ENCODE measurements around the gene COL4A3. TPM values are rescaled to one million over a fixed set of nuclear protein-coding genes. Genes with fewer than 3 reads are reported as not detected.

The COL4A3 gene
- total and polyA plus RNA-seq, 9 of the 15 experiments (the other 6 are each of a cell fraction or from before 2014, with no cell fraction given) = not detected

DNA sequence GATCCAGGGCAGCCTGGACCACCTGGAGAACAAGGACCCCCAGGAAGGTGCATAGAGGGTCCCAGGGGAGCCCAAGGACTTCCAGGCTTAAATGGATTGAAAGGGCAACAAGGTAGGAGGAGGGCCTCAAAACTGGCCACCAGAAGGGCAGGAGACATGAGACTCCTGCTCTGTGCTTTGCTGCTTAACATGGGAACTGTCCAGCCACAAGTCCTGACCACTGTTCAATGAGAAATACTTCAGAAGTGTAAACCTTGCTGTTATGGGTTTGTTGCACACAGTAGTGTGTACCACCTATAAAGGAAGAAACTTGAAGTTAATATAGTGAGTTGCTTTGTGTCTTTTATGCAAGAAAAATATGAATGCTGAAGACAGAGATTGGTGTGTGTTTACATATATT, 116.5 kb downstream of the COL4A3 start (continued):
- TF ChIP-seq, protein P1, sequence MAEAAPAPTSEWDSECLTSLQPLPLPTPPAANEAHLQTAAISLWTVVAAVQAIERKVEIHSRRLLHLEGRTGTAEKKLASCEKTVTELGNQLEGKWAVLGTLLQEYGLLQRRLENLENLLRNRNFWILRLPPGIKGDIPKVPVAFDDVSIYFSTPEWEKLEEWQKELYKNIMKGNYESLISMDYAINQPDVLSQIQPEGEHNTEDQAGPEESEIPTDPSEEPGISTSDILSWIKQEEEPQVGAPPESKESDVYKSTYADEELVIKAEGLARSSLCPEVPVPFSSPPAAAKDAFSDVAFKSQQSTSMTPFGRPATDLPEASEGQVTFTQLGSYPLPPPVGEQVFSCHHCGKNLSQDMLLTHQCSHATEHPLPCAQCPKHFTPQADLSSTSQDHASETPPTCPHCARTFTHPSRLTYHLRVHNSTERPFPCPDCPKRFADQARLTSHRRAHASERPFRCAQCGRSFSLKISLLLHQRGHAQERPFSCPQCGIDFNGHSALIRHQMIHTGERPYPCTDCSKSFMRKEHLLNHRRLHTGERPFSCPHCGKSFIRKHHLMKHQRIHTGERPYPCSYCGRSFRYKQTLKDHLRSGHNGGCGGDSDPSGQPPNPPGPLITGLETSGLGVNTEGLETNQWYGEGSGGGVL (CRISPR knock-in tag; IDR thresholded peaks at IDR 0.05) = no peak
- no peak for TF ChIP-seq KLF16 (IDR thresholded peaks at IDR 0.05)
- no peak for TF ChIP-seq STAT5B (CRISPR knock-in tag; IDR thresholded peaks at IDR 0.05)

DNA sequence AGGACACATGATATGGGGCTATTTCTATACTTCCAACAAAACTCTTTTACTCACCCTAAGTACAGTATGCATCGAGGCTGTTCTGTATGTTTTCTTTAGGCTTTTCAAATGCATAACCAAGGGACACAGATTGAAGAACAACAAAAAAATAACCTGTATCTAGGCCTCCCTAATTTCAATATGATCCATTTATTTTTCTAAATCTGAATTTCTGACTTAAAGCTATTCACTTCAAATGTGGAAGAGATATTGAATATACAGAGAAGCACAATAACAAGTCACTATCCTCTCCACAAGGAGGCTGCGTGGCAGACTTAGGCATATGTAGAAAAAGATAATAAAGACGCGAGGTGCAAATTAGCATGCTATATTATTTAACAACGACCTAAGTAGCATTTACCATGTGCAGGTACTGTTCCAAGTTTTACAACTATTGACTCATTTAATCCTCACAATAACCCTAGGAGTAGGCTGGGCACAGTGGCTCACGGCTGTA, 121.4 kb downstream of the COL4A3 start:
- ATAC-seq = no peak
- H3K36me3 ChIP-seq (ENCODE audit: control insufficient read depth, insufficient read depth, low read length) = no peaks in the 10 kb centered on the region
- H4K20me1 ChIP-seq (replicated peaks; ENCODE audit: control insufficient read depth, insufficient read depth, low read length) = no peaks in the 10 kb centered on the region
- in situ Hi-C loops (cut with MboI) = no loop called here
- H3K4me2 ChIP-seq (ENCODE audit: insufficient read depth, low read length) = no peak overlapping the region
- no peaks in the 10 kb centered on the region for H3K9me1 ChIP-seq (ENCODE audit: control insufficient read depth, insufficient read depth, low read length)
- WGBS (ENCODE audit: insufficient coverage, low coverage, missing lambda C conversion rate) = 15% methylated on average over 6 of the region's 6 CpGs
- no TSS peak for BruUV-seq (replicated peaks)
- ChIA-PET CTCF (ENCODE audit: low intra/inter-chr PET ratio) (no interaction called here), POLR2A (no interaction called here)
- H2AFZ ChIP-seq (ENCODE audit: low read depth, low read length) = no peak overlapping the region
- no peak for DNase-seq (ENCODE audit: extremely low read depth in 1 of 4, low spot score in 3 of 4)
- no peak overlapping the region for H3K9ac ChIP-seq (ENCODE audit: insufficient read depth in 1 of 2, low read depth in 2 of 2, low read length in 2 of 2)
- H3K4me3 ChIP-seq = no peak overlapping the region
- no peaks in the 10 kb centered on the region for H3K4me1 ChIP-seq (replicated peaks in 1 of 2; ENCODE audit: control insufficient read depth in 2 of 2, insufficient read depth in 2 of 2, low read length in 2 of 2)
- intact Hi-C loops (cut with micrococcal nuclease) = no loop called here
- FAIRE-seq = no peak
- no peaks in the 10 kb centered on the region for H3K9me3 ChIP-seq (replicated peaks; ENCODE audit: control insufficient read depth, insufficient read depth, low read depth, low read length)
- H3K27me3 ChIP-seq (ENCODE audit: control insufficient read depth in 2 of 2, insufficient read depth in 2 of 2, low read length in 2 of 2) = no peaks in the 10 kb centered on the region
- no peaks in the 10 kb centered on the region for H3K79me2 ChIP-seq (ENCODE audit: control insufficient read depth, insufficient read depth, low read length)
- no peak overlapping the region for H3K27ac ChIP-seq (ENCODE audit: extremely low read depth, low read depth, low read length)
- TF ChIP-seq ZFP36 (IDR thresholded peaks at IDR 0.05; ENCODE audit: low read depth, low read length, partially characterized antibody) = no peak
- TF ChIP-seq, protein P2, sequence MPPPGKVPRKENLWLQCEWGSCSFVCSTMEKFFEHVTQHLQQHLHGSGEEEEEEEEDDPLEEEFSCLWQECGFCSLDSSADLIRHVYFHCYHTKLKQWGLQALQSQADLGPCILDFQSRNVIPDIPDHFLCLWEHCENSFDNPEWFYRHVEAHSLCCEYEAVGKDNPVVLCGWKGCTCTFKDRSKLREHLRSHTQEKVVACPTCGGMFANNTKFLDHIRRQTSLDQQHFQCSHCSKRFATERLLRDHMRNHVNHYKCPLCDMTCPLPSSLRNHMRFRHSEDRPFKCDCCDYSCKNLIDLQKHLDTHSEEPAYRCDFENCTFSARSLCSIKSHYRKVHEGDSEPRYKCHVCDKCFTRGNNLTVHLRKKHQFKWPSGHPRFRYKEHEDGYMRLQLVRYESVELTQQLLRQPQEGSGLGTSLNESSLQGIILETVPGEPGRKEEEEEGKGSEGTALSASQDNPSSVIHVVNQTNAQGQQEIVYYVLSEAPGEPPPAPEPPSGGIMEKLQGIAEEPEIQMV (tag; conservative IDR thresholded peaks at IDR 0.05; ENCODE audit: low read depth) = no peak
- no peak for TF ChIP-seq THRAP3 (IDR thresholded peaks at IDR 0.05; ENCODE audit: borderline replicate concordance)
- no peak for TF ChIP-seq PHB2 (IDR thresholded peaks at IDR 0.05; ENCODE audit: low read depth)
- TF ChIP-seq, protein P3, sequence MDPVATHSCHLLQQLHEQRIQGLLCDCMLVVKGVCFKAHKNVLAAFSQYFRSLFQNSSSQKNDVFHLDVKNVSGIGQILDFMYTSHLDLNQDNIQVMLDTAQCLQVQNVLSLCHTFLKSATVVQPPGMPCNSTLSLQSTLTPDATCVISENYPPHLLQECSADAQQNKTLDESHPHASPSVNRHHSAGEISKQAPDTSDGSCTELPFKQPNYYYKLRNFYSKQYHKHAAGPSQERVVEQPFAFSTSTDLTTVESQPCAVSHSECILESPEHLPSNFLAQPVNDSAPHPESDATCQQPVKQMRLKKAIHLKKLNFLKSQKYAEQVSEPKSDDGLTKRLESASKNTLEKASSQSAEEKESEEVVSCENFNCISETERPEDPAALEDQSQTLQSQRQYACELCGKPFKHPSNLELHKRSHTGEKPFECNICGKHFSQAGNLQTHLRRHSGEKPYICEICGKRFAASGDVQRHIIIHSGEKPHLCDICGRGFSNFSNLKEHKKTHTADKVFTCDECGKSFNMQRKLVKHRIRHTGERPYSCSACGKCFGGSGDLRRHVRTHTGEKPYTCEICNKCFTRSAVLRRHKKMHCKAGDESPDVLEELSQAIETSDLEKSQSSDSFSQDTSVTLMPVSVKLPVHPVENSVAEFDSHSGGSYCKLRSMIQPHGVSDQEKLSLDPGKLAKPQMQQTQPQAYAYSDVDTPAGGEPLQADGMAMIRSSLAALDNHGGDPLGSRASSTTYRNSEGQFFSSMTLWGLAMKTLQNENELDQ (CRISPR knock-in tag; IDR thresholded peaks at IDR 0.05; ENCODE audit: borderline replicate concordance) = no peak
- no peak for TF ChIP-seq FOS (IDR thresholded peaks at IDR 0.05; ENCODE audit: extremely low read depth, insufficient read length)
- no peak for TF ChIP-seq BRF1 (IDR thresholded peaks at IDR 0.05; ENCODE audit: borderline replicate concordance, extremely low read depth, insufficient read length)
- TF ChIP-seq ZNF77 (CRISPR knock-in tag; IDR thresholded peaks at IDR 0.05) = no peak
- no peak for TF ChIP-seq HDAC8 (tag; IDR thresholded peaks at IDR 0.05)
- TF ChIP-seq, protein P4, sequence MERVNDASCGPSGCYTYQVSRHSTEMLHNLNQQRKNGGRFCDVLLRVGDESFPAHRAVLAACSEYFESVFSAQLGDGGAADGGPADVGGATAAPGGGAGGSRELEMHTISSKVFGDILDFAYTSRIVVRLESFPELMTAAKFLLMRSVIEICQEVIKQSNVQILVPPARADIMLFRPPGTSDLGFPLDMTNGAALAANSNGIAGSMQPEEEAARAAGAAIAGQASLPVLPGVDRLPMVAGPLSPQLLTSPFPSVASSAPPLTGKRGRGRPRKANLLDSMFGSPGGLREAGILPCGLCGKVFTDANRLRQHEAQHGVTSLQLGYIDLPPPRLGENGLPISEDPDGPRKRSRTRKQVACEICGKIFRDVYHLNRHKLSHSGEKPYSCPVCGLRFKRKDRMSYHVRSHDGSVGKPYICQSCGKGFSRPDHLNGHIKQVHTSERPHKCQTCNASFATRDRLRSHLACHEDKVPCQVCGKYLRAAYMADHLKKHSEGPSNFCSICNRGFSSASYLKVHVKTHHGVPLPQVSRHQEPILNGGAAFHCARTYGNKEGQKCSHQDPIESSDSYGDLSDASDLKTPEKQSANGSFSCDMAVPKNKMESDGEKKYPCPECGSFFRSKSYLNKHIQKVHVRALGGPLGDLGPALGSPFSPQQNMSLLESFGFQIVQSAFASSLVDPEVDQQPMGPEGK (CRISPR knock-in tag; IDR thresholded peaks at IDR 0.05; ENCODE audit: borderline replicate concordance) = no peak
- no peak for TF ChIP-seq CAMTA2 (CRISPR knock-in tag; conservative IDR thresholded peaks at IDR 0.05)

Data from K562 (cell line).